ENCODE results near the gene MTA1. TPM values are rescaled to one million over a fixed set of nuclear protein-coding genes. Genes with fewer than 3 reads are reported as not detected.

The MTA1 gene
- total RNA-seq, 4 donors from 2014 or later: 67.5 to 213 (median 95.3) TPM

- Histone ChIP-seq H3K4me1 (peaks cover 0 to 97% (median 63%) of the 10 kb centered on the region in 4 donors), H3K9me3 (no peaks in the 10 kb centered on the region), H3K4me3 (peak overlapping the region; percentile 16 to 51 (median 32)), H3K27me3 (peaks cover 0 to 13% of the 10 kb centered on the region in 2 donors), H3K36me3 (peaks cover 0 to 22% (median 0%) of the 10 kb centered on the region in 3 donors), H3K27ac (peak overlapping the region; percentile 92 to 96 (median 94))
- TF ChIP-seq POLR2A (IDR thresholded peaks at IDR 0.05) (peak in 1 of 2 donors; percentile 16), EP300 (IDR thresholded peaks at IDR 0.05) (peak; percentile 52 to 81)
- TF ChIP-seq, protein P1, sequence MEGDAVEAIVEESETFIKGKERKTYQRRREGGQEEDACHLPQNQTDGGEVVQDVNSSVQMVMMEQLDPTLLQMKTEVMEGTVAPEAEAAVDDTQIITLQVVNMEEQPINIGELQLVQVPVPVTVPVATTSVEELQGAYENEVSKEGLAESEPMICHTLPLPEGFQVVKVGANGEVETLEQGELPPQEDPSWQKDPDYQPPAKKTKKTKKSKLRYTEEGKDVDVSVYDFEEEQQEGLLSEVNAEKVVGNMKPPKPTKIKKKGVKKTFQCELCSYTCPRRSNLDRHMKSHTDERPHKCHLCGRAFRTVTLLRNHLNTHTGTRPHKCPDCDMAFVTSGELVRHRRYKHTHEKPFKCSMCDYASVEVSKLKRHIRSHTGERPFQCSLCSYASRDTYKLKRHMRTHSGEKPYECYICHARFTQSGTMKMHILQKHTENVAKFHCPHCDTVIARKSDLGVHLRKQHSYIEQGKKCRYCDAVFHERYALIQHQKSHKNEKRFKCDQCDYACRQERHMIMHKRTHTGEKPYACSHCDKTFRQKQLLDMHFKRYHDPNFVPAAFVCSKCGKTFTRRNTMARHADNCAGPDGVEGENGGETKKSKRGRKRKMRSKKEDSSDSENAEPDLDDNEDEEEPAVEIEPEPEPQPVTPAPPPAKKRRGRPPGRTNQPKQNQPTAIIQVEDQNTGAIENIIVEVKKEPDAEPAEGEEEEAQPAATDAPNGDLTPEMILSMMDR (IDR thresholded peaks at IDR 0.05): peak in 4 of 5 experiments; percentile 10 to 46 (median 38)
- WGBS, 2 donors: 0 to 1% methylated on average over 2 to 7 of the region's 18 CpGs
- DNase-seq (ENCODE audit: low spot score in 2 of 2): peak; percentile 94 to 97
Observed at GRCh38 chr14:105481886-105482457, 62.3 kb downstream of the MTA1 start.

DNA sequence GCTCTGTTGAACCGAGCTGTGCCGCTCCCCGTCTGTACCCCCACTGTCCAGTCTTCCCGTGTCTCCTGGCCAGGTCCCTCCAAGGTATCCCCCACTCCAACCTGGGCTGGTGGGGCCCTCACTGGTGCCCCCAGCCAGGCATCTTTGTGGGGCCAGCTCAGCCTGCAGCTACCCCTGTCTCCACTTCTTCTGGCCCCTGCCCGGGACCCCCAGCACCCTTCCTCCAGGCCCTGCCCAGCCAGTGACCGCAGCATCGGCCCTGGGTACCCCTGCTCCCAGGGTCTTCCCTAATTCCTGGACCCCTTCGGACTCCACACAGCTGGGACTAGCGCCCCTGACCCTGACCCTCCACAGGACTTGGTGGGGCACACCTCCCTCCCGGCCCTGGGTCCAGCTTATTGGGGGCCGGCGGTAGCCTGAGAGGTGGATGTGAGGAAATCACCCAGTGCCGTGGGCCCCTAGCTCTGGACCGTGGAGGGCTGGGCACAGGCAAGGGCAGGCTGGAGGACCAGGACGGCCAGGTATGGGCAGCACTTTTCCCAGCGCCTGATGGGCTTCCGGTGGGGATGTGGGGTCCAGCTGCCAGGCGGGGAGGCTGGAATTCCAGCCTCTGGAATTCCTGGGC, 63.0 kb downstream of the MTA1 start:
- TF ChIP-seq, protein P1 (IDR thresholded peaks at IDR 0.05): no peak
- no peak for TF ChIP-seq EP300 (IDR thresholded peaks at IDR 0.05)
- no peak for TF ChIP-seq POLR2A (IDR thresholded peaks at IDR 0.05)
- no peaks in the 10 kb centered on the region for H3K9me3 ChIP-seq
- H3K27ac ChIP-seq: peak overlapping the region; percentile 92 to 96 (median 94)
- peaks cover 0 to 22% (median 0%) of the 10 kb centered on the region in 3 donors for H3K36me3 ChIP-seq
- no peak for DNase-seq (ENCODE audit: low spot score in 2 of 2)
- H3K4me1 ChIP-seq: peaks cover 0 to 98% (median 64%) of the 10 kb centered on the region in 4 donors
- 58 to 65% methylated on average over 6 to 18 of the region's 18 CpGs for WGBS, 2 donors
- H3K27me3 ChIP-seq: peaks cover 0 to 15% of the 10 kb centered on the region in 2 donors
- peak overlapping the region in 1 of 4 donors; percentile 51 for H3K4me3 ChIP-seq

- DNase-seq (ENCODE audit: low spot score in 2 of 2): no peak
- peaks cover 0 to 99% (median 70%) of the 10 kb centered on the region in 4 donors for H3K4me1 ChIP-seq
- H3K27ac ChIP-seq: peak overlapping the region; percentile 92 to 96 (median 94)
- no peak overlapping the region for H3K4me3 ChIP-seq
- no peaks in the 10 kb centered on the region for H3K9me3 ChIP-seq
- peaks cover 0 to 15% (median 0%) of the 10 kb centered on the region in 3 donors for H3K36me3 ChIP-seq
- TF ChIP-seq, protein P1 (IDR thresholded peaks at IDR 0.05): no peak
- TF ChIP-seq POLR2A (IDR thresholded peaks at IDR 0.05) (no peak), EP300 (IDR thresholded peaks at IDR 0.05) (no peak)
- WGBS, 2 donors: 56 to 66% methylated on average over 7 to 18 of the region's 18 CpGs
- peaks cover 0 to 15% of the 10 kb centered on the region in 2 donors for H3K27me3 ChIP-seq
Observed at GRCh38 chr14:105483300-105484068, 63.9 kb downstream of the MTA1 start.

DNA sequence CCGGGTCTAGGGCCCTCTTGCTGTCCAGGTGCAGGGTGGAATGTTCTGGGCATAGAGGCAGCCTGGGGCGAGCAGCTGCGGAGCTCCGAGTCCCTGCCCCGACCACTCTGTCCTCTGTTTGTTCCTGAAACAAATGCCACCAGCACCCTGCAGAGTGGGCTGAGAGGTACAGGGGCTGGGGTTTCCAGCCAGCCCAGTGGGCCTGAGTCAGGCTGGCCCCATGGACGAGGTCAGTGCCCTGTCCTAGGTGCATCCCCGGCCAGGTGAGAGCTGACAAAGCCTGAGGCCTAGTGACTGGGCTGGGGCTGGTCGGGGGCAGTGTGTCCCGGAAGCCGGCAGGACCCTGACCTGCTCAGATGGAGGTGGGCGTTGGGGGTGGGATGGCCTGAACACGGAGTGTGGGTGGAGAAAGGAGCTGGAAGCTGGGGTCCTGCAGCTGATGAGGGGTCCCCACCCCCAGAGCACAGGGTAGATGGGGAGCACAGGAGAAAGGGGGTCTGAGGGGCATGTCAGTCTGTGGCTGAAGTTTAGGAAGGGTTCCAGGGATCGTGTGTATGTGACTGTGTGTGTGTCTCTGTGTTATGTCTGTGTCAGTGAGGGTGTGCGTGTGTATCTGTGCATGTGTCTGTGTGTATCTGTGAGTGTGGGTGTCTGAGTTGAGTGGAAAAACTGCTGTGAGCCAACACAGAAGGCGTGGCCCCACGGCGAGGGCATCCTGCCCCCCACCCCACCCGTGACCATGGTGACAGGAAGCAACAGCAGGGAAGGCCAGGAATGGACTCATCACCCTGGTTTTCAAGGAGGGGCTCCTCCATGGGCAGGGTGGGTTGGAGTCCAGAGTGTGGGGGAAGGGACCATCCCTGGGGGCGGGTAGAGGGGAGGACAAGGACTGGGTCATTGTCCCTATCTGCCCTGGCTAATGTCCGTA, 64.7 kb downstream of the MTA1 start:
- DNase-seq (ENCODE audit: low spot score in 2 of 2): no peak
- H3K36me3 ChIP-seq: peaks cover 0 to 6% (median 0%) of the 10 kb centered on the region in 3 donors
- WGBS, 2 donors: 52 to 53% methylated on average over 13 to 19 of the region's 20 CpGs

More for the DNA sequence above, 64.7 kb downstream of the MTA1 start:
- H3K27me3 ChIP-seq: peaks cover 0 to 15% of the 10 kb centered on the region in 2 donors
- H3K4me3 ChIP-seq: no peak overlapping the region
- H3K27ac ChIP-seq: peak overlapping the region in 3 of 4 donors; percentile 92 to 96 (median 95)
- H3K9me3 ChIP-seq: no peaks in the 10 kb centered on the region
- no peak for TF ChIP-seq EP300 (IDR thresholded peaks at IDR 0.05)
- TF ChIP-seq POLR2A (IDR thresholded peaks at IDR 0.05): no peak
- TF ChIP-seq, protein P1 (IDR thresholded peaks at IDR 0.05): no peak
- peaks cover 0 to 99% (median 77%) of the 10 kb centered on the region in 4 donors for H3K4me1 ChIP-seq
